ENCODE results near the gene IQSEC3.

The IQSEC3 gene

DNA sequence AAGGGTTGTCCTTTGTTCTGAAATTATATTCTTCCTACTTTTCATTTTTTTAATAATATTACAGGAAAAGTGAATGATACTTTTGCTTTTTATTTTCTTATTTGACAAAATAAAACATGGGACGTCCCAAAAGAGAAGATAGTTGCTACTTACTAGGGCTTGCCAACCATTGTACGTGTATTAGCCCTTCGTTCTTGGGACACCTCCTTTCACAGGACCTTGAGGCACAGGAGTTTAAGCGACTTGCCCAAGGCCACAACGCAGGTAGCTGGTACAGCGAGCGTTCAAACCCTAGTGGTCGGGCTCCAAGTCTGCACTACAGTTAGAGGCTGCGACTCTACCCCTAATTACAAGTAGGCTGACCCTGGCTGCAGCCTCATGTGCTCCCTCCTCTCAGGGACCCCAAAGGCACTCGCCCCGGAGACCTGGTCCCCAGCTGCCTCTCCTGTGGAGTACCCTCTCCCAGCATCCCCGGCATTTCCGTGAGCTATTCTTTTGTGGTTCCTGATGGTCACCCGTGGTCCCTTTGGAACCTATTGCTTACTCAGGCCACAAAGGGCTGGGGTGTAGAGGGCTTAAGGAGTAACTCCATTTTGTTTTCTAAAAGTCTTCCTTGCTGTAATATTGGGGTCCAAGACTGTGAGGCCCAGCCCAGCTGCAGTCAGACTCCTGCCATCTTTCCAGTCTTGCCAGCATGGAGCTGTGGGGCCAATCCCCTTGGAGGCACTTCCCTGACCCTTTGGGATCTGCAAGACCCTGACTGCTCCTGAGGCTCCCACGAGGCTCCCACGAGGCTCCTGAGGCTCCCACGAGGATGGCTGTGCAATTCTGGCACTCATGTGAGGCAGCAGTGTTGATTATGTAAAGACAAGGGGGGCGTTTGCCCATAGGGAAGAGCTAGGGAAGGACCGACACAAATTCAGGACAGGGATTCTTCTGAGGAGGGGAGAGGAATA, 49.7 kb downstream of the IQSEC3 start:
- DNase-seq (ENCODE audit: low read depth): no peak
- TF ChIP-seq, protein P1, sequence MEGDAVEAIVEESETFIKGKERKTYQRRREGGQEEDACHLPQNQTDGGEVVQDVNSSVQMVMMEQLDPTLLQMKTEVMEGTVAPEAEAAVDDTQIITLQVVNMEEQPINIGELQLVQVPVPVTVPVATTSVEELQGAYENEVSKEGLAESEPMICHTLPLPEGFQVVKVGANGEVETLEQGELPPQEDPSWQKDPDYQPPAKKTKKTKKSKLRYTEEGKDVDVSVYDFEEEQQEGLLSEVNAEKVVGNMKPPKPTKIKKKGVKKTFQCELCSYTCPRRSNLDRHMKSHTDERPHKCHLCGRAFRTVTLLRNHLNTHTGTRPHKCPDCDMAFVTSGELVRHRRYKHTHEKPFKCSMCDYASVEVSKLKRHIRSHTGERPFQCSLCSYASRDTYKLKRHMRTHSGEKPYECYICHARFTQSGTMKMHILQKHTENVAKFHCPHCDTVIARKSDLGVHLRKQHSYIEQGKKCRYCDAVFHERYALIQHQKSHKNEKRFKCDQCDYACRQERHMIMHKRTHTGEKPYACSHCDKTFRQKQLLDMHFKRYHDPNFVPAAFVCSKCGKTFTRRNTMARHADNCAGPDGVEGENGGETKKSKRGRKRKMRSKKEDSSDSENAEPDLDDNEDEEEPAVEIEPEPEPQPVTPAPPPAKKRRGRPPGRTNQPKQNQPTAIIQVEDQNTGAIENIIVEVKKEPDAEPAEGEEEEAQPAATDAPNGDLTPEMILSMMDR (IDR thresholded peaks at IDR 0.05; ENCODE audit: low read depth, low read length, missing control alignments): no peak
- no peak overlapping the region for H3K4me3 ChIP-seq (ENCODE audit: low read depth, low read length)

DNA sequence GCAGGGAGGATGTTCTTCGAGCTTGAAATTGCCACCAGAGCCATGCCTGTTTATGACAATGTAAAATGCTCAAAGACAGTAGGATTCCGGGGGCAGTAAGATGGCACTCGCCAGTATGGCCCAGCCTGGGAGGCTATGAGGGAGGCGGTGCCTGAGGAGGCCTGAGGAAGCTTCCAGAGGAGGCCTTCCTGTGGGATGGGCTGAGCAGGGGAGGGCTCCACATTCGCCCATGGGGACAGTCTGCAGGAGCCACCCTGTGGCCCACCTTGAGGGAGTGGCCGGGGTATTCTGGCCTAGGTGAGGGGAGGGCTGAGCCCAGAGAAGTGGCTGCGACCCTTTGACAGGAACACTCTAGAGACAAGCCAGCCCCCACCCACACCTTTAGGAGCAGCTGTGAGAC, 50.7 kb downstream of the IQSEC3 start:
- TF ChIP-seq, protein P1 (IDR thresholded peaks at IDR 0.05; ENCODE audit: low read depth, low read length, missing control alignments): no peak
- no peak overlapping the region for H3K4me3 ChIP-seq (ENCODE audit: low read depth, low read length)
- DNase-seq (ENCODE audit: low read depth): no peak

DNA sequence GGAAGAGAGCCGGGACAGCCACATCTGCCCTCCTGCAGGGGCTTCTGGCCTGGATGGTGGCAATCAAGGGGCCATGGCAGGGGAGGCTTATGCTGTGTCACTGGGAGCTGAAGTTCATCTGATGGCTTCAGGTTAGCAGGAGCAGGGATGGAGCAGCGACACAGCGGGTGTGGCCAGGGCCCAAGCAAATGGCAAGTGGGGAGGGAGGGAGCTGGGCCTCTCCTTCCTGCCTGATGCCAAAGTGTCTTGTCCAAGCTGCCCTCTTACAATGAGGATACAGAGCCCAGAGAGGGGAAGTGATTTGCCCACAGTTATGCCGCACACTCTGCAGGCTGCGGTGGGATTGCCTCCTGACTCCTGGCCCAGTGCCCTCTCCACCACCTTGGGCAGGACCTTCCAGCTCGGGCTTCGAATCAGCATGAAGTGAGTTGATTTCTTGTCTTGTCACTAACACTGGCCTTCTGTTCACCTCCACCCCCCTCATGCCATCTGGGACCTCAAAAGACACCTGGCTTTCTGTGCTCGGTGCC, 51.3 kb downstream of the IQSEC3 start:
- no peak overlapping the region for H3K4me3 ChIP-seq (ENCODE audit: low read depth, low read length)
- DNase-seq (ENCODE audit: low read depth): no peak
- TF ChIP-seq, protein P1 (IDR thresholded peaks at IDR 0.05; ENCODE audit: low read depth, low read length, missing control alignments): no peak

DNA sequence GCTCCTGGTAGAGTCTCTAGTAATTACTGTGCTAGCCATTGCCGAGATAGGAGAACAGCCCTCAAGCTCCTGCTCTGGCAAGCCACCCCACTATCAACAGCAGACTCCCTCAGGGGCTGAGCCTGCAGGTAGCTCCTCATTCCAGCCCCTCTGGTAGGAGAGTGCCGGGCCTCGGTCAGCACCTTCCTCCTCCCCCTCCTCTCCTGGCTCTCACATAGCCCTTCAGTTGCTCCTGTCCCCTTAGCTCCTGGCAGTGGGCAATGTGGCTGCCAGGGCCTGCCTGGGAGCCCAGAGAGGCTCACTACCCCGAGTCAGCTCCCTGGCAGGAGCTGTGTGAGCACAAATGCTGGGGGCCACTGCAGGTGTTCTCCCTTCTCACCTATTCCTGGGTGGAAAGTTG, 52.0 kb downstream of the IQSEC3 start:
- DNase-seq (ENCODE audit: low read depth): no peak
- TF ChIP-seq, protein P1 (IDR thresholded peaks at IDR 0.05; ENCODE audit: low read depth, low read length, missing control alignments): no peak
- H3K4me3 ChIP-seq (ENCODE audit: low read depth, low read length): no peak overlapping the region

DNA sequence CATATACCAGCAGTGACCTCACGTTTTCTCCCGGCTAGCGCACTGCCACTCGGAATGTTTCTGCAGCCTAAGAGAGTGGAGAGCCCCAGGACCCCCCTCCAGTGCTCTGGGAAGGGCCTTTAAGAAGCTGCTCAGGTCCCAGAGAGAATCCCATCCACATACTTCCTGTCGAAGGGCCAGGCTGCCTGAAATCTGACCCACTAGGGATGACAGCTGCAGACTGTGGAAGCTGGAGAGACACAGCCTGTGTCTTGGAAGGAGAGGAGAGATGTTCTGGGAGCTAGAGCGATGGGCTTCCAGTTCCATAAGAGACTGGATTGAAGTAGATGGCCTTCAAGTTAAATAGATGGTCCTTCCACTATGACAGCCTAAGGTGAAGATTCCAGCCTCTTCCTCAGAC, 54.4 kb downstream of the IQSEC3 start:
- TF ChIP-seq, protein P1 (IDR thresholded peaks at IDR 0.05; ENCODE audit: low read depth, low read length, missing control alignments): no peak
- DNase-seq (ENCODE audit: low read depth): no peak

DNA sequence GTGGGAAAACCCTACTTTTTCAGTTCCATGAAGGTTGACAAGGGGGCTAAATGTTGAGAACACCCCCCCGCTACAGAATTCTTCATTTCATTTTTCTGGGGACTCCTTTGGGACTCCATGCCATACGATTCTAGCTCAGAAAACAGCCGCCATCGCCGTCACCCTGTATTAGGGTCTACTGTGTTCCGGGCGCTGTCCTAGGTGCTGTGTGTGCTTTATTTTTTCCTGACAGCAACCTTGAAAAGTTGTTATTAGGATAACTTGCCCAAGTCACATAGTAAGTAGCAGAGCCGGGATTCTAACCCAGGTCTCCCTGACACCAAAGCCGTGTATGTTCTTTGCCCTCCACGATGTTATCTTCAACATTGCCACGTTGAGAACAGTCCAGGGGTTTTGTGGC, 55.1 kb downstream of the IQSEC3 start:
- H3K4me3 ChIP-seq (ENCODE audit: low read depth, low read length): no peak overlapping the region
- TF ChIP-seq, protein P1 (IDR thresholded peaks at IDR 0.05; ENCODE audit: low read depth, low read length, missing control alignments): no peak
- DNase-seq (ENCODE audit: low read depth): no peak

More for the DNA sequence above, 54.4 kb downstream of the IQSEC3 start:
- no peak overlapping the region for H3K4me3 ChIP-seq (ENCODE audit: low read depth, low read length)

Data from GM12864 (cell line).